ENCODE results near the gene SUSD4. TPM values are rescaled to one million over a fixed set of nuclear protein-coding genes. Genes with fewer than 3 reads are reported as not detected.

Gene SUSD4
- polyA plus RNA-seq, 6 donors from 2014 or later = not detected

GRCh38 chr1:223332997-223333396 is 31.0 kb downstream of the SUSD4 start:
- H3K4me3 Mint-ChIP-seq = no peak overlapping the region
- H3K27ac Mint-ChIP-seq = no peak overlapping the region
- no peaks in the 10 kb centered on the region for H3K36me3 Mint-ChIP-seq
- no peak for ATAC-seq (ENCODE audit: low read depth in 2 of 2)
- H3K9me3 Mint-ChIP-seq = peaks cover 0 to 5% (median 2%) of the 10 kb centered on the region in 7 donors
- H3K4me1 Mint-ChIP-seq = no peaks in the 10 kb centered on the region
- no peak for DNase-seq
- peaks cover 6 to 16% (median 10%) of the 10 kb centered on the region in 3 donors for H3K27me3 Mint-ChIP-seq

DNA sequence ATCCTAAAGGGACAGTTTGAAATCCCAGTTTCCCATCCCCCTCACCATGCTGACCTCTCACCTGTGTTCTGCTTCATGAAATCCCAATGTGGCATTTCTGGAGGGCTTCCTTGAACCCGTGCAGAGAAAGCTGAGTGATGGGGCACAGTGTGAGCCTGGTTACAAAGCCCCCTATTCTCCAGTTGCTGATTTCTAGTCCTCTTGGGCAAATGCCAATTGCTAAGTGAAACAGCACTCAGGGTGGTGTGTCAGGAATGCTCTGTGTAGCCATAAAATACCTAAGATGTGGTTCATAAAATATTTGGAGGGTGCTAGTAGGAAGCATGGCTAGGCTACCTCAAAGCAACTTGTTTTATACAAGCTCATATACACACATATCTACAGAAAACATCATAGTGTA is 32.0 kb downstream of the SUSD4 start:
- Mint-ChIP-seq H3K36me3 (no peaks in the 10 kb centered on the region), H3K27me3 (peaks cover 0 to 15% (median 9%) of the 10 kb centered on the region in 3 donors), H3K4me1 (no peaks in the 10 kb centered on the region), H3K27ac (no peak overlapping the region), H3K4me3 (no peak overlapping the region), H3K9me3 (peaks cover 0 to 5% (median 2%) of the 10 kb centered on the region in 7 donors)
- no peak for DNase-seq
- no peak for ATAC-seq (ENCODE audit: low read depth in 2 of 2)

DNA sequence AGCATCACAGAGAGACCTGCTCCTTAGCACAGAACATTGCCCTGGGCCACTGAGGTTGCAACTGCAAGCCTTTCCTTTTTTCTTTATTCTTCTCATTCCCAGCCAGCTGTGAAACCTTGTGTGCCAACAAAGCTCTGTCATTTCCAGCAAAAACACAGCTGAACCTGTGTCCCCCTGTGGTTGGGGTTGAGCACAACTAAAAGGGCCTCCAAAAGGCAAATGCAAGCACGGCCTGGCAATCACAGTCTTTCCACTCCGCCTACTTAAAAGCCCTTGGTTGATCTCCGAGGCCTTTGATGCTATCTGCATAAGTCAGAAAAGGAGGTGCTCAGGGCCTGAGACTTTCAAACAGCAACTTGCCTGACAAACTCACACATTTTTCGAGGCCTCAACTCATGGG is 32.7 kb downstream of the SUSD4 start:
- H3K4me3 Mint-ChIP-seq = peak overlapping the region in 1 of 8 donors; percentile 25
- DNase-seq (no peak), ATAC-seq (ENCODE audit: low read depth in 2 of 2) (no peak)
- peaks cover 0 to 5% (median 2%) of the 10 kb centered on the region in 7 donors for H3K9me3 Mint-ChIP-seq
- no peak overlapping the region for H3K27ac Mint-ChIP-seq
- H3K4me1 Mint-ChIP-seq = no peaks in the 10 kb centered on the region
- H3K27me3 Mint-ChIP-seq = peaks cover 0 to 15% (median 9%) of the 10 kb centered on the region in 3 donors
- H3K36me3 Mint-ChIP-seq = no peaks in the 10 kb centered on the region

DNA sequence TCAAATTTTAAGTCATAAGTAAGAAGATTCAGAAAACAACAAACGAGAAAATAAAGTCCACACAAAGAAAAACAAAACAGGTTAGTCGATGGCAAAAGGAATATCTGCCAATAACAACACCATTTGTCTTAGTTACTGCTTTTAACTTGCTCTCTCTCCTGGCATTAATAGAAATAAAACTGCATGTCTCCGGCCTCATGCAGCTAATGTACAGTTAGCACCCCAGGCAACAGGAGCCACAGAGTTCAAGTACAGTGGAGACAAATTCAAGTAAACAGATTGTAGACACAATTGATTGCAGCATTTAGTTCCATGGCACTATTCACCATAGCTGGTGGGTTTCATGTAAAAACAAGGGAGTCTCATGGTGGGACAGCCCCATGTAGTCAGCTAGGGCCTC is 33.5 kb downstream of the SUSD4 start:
- Mint-ChIP-seq H3K4me1 (no peaks in the 10 kb centered on the region), H3K9me3 (peaks cover 0 to 7% (median 2%) of the 10 kb centered on the region in 7 donors), H3K36me3 (no peaks in the 10 kb centered on the region), H3K27ac (peak overlapping the region in 1 of 6 donors; percentile 21), H3K27me3 (peaks cover 0 to 12% (median 9%) of the 10 kb centered on the region in 3 donors), H3K4me3 (no peak overlapping the region)
- ATAC-seq (ENCODE audit: low read depth in 2 of 2) (no peak), DNase-seq (no peak)

GRCh38 chr1:223329664-223330415 is 34.1 kb downstream of the SUSD4 start:
- Mint-ChIP-seq H3K36me3 (no peaks in the 10 kb centered on the region), H3K4me3 (no peak overlapping the region), H3K9me3 (peaks cover 0 to 9% (median 0%) of the 10 kb centered on the region in 7 donors), H3K4me1 (no peaks in the 10 kb centered on the region), H3K27me3 (peaks cover 0 to 9% (median 8%) of the 10 kb centered on the region in 3 donors), H3K27ac (peak overlapping the region in 1 of 6 donors; percentile 2)
- no peak for ATAC-seq (ENCODE audit: low read depth in 2 of 2)
- no peak for DNase-seq

DNA sequence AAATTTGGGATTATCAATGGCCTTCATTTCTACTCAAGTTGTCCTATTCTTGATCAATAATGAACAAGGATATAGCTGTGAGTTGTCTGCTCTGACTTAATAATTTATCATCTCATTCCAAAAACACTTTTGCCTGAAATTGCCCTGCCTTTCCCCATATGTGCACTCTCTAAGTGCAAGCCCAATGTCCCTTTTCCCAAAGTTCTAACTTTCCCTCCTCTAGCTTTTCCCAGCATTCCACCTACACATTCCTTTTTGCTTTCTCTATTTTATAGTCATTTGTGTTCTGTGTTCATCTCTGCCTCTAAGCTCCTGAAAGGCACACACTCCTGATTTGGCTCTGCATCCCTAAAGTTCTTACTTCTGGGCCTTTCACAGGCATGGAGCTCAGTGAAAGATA is 34.7 kb downstream of the SUSD4 start:
- no peak for ATAC-seq (ENCODE audit: low read depth in 2 of 2)
- Mint-ChIP-seq H3K27ac (peak overlapping the region in 1 of 6 donors; percentile 2), H3K4me3 (no peak overlapping the region), H3K36me3 (no peaks in the 10 kb centered on the region), H3K4me1 (no peaks in the 10 kb centered on the region), H3K27me3 (peaks cover 0 to 9% (median 7%) of the 10 kb centered on the region in 3 donors), H3K9me3 (peaks cover 0 to 9% (median 0%) of the 10 kb centered on the region in 7 donors)
- DNase-seq = no peak

GRCh38 chr1:223328566-223328965 is 35.4 kb downstream of the SUSD4 start:
- H3K9me3 Mint-ChIP-seq = peaks cover 0 to 9% (median 0%) of the 10 kb centered on the region in 7 donors
- H3K36me3 Mint-ChIP-seq = no peaks in the 10 kb centered on the region
- no peaks in the 10 kb centered on the region for H3K4me1 Mint-ChIP-seq
- no peak overlapping the region for H3K27ac Mint-ChIP-seq
- ATAC-seq (ENCODE audit: low read depth in 2 of 2) (no peak), DNase-seq (no peak)
- H3K4me3 Mint-ChIP-seq = peak overlapping the region in 1 of 8 donors; percentile 48
- H3K27me3 Mint-ChIP-seq = peaks cover under 1 to 12% (median 10%) of the 10 kb centered on the region in 3 donors

DNA sequence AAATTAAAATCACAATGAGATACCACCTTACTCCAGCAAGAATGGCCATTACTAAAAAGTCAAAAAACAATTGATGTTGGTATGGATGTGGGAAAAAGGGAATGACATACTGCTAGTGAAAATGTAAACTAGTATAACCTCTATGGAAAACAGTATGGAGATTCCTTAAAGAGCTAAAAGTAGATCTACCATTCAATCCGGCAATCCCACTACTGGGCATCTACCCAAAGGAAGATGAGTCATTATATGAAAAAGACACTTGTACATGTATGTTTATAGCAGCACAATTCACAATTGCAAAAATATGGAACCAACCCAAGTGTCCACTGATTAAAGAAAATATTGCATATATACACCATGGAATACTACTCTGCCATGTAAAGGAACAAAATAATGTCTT is 37.2 kb downstream of the SUSD4 start:
- DNase-seq (no peak), ATAC-seq (ENCODE audit: low read depth in 2 of 2) (no peak)
- peaks cover 10 to 25% (median 12%) of the 10 kb centered on the region in 3 donors for H3K27me3 Mint-ChIP-seq
- no peak overlapping the region for H3K4me3 Mint-ChIP-seq
- peaks cover 0 to 1% (median 0%) of the 10 kb centered on the region in 3 donors for H3K4me1 Mint-ChIP-seq
- no peak overlapping the region for H3K27ac Mint-ChIP-seq
- H3K9me3 Mint-ChIP-seq = peaks cover 0 to 9% (median 0%) of the 10 kb centered on the region in 7 donors
- no peaks in the 10 kb centered on the region for H3K36me3 Mint-ChIP-seq

DNA sequence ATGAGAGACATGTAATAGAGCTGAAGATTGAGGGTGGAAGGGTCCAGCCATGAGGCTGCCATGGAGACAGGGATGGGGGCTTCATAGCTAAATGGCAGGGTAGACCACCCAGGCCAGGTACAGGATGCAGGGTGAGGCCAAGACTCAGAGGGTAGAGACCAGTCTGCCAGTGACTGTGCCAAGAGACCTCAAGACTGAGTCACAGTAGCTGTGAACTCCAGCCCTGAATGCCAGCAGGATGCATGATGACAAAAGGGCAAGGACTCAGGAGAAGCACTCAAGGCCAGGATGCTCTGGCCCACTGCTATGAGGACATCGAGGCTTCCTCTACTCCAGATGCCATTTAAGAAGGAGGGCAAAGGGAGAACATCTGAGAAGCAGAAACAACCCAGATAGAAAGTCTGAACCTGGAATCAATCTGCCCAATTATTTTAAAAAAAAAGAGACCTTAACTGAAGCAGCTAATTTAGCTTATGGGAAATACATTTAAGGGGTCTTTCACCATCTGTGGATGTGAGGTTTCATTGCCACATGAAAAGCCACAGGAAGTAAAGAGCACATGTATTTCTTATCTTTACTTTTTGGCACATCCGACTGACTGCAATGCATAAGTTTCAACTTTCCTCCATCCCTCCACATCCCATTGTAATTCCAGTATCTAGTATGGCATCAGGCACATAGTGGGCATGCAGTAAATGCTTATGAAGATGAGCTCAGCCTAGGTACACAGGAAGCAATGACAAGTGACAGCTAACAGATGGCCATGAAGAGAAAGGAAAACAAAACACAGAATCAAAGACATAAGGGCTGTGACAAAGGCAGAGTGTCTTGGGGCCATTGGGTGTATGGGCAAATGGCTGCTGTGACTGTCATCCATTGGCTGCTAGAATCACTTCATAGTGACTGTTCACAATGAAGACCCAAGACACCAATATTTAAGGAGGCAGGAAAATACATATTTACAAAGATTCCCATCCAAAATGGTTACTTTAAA is 40.2 kb downstream of the SUSD4 start:
- Mint-ChIP-seq H3K27me3 (peaks cover 10 to 27% (median 15%) of the 10 kb centered on the region in 3 donors), H3K36me3 (no peaks in the 10 kb centered on the region), H3K9me3 (peaks cover 0 to 5% (median 0%) of the 10 kb centered on the region in 7 donors), H3K4me1 (peaks cover 0 to 1% (median 0%) of the 10 kb centered on the region in 3 donors), H3K27ac (peak overlapping the region in 1 of 6 donors; percentile 79), H3K4me3 (no peak overlapping the region)
- no peak for ATAC-seq (ENCODE audit: low read depth in 2 of 2)
- no peak for DNase-seq

DNA sequence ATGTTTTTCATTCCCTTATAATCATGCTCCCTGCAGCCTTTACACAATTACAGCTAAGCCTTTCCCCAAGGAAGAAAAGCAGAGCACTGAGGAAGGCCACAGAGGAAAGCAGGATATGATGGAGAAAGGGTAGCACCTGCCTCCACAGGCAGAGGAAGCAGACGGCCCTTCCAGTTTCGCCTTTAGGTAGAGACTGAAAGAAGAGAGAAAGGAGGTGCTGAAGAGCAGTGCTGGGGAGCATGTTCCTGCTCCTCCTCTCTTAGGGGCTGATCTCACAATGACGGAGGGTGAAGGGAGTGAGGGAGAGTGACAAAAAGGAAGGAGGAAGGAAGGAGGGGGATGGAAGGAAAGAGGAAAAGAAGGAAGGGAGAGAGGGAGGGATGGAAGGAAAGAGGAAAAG is 41.1 kb downstream of the SUSD4 start:
- no peak overlapping the region for H3K27ac Mint-ChIP-seq
- no peak overlapping the region for H3K4me3 Mint-ChIP-seq
- H3K9me3 Mint-ChIP-seq = peaks cover 0 to 5% (median 1%) of the 10 kb centered on the region in 7 donors
- ATAC-seq (ENCODE audit: low read depth in 2 of 2) = no peak
- peaks cover 10 to 27% (median 15%) of the 10 kb centered on the region in 3 donors for H3K27me3 Mint-ChIP-seq
- DNase-seq = no peak
- H3K36me3 Mint-ChIP-seq = no peaks in the 10 kb centered on the region
- H3K4me1 Mint-ChIP-seq = peaks cover 0 to 1% (median 0%) of the 10 kb centered on the region in 3 donors

DNA sequence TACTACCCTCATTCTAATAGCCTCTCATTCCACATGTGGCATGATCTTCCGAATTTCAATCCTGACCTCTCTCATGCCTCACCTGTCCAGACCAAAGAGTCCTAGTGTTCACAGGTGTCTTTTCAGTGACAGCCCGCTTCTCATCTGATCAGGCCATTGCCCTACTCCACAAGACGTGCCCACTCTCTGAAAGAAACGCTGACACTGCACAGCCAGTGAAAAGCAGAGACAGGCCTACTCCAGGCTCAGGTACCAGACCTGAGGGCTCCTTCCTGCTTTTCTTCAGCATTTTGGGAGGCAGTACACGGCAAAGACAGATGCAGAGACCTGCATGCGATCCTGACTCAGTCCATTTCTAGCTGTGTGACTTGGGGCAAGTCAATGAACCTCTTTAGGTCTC is 43.0 kb downstream of the SUSD4 start:
- Mint-ChIP-seq H3K4me1 (peaks cover 0 to 1% (median 0%) of the 10 kb centered on the region in 3 donors), H3K27ac (no peak overlapping the region), H3K36me3 (no peaks in the 10 kb centered on the region), H3K4me3 (no peak overlapping the region), H3K9me3 (peaks cover 0 to 6% (median 0%) of the 10 kb centered on the region in 7 donors), H3K27me3 (peaks cover 11 to 27% (median 15%) of the 10 kb centered on the region in 3 donors)
- DNase-seq (no peak), ATAC-seq (ENCODE audit: low read depth in 2 of 2) (no peak)

DNA sequence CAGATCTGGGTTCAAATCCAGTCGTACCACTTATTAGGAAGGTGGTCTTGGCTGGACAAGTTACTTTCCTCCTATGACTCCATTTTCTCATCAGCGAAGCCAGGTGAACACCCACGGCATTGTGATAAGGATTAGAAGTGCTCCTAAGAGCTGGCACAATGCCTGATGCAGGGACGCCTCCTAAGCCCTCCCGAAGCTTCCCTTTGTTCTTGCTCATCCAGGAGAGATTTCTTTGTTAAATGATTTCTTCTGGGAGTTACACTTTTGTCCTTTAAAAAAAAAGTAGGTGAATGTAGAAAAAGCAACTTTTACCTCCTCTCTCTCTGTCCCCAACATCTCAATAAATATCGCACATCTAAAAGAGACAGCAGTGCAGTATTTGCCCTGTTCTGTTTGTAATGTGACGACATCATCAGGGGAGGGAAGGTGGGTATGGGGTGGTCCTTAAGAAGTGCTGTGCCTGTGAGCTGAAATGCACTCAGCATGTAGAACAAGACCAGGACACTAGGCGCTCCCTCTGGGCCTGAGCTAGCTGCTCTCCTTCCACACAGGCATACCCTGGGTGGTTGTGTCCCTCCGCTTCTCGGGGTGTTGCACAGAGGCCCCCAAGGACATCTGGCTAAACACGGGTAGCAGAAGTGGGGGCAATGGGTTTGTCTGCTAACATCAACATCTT is 43.9 kb downstream of the SUSD4 start:
- Mint-ChIP-seq H3K36me3 (no peaks in the 10 kb centered on the region), H3K4me3 (no peak overlapping the region), H3K27me3 (peaks cover 14 to 27% (median 15%) of the 10 kb centered on the region in 3 donors), H3K4me1 (peaks cover 0 to 1% (median 0%) of the 10 kb centered on the region in 3 donors), H3K9me3 (peaks cover 0 to 7% (median 0%) of the 10 kb centered on the region in 7 donors), H3K27ac (no peak overlapping the region)
- no peak for ATAC-seq (ENCODE audit: low read depth in 2 of 2)
- DNase-seq = no peak

- no peak for DNase-seq
- Mint-ChIP-seq H3K36me3 (no peaks in the 10 kb centered on the region), H3K27me3 (peaks cover 14 to 27% (median 15%) of the 10 kb centered on the region in 3 donors), H3K4me1 (peaks cover 0 to 1% (median 0%) of the 10 kb centered on the region in 3 donors), H3K4me3 (no peak overlapping the region), H3K9me3 (peaks cover 0 to 7% (median 0%) of the 10 kb centered on the region in 7 donors), H3K27ac (no peak overlapping the region)
- no peak for ATAC-seq (ENCODE audit: low read depth in 2 of 2)
Observed at GRCh38 chr1:223319398-223319797, 44.6 kb downstream of the SUSD4 start.
